Sciatic nerve (tissue), 2 donors: Measurements from ENCODE around the gene THRA. TPM values are rescaled to one million over a fixed set of nuclear protein-coding genes. Genes with fewer than 3 reads are reported as not detected.
A peak's percentile ranks its signal among the peaks of the same experiment; 100 is the strongest.

Source experiments
- ATAC-seq: fragments of 200-7000 bp; cut with Tn5 transposase; one replicate; pipeline ENCODE4 v1.9.1; 2020; ENCODE audit warnings: mild to moderate bottlenecking, moderate library complexity
- DNase-seq: peaks from one replicate; pipeline ENCODE4 v3.0.0-alpha.2; 2020; ENCODE audit warnings: low spot score
- intact Hi-C: fragments of 100-400 bp; cut with DNase I; formaldehyde crosslinking; loops from one replicate; pipeline ENCODE4 v1.14.2; 2022
- total RNA-seq: library from RNA; stranded (reverse); fragmentation: NEBNext Ultra II Directional; extraction: Animal tissue kit (Norgen Biotek cat#: 25700); gene quantifications from one replicate; pipeline ENCODE4 v1.2.1, GENCODE V29; 2021
- donor health status: DM: no; HTN: no; CAD: no.
- donor health status: DM: no; HTN: no; CAD: no.

THRA gene
- total RNA-seq, 1 donor from 2014 or later = 72.0 TPM

DNA sequence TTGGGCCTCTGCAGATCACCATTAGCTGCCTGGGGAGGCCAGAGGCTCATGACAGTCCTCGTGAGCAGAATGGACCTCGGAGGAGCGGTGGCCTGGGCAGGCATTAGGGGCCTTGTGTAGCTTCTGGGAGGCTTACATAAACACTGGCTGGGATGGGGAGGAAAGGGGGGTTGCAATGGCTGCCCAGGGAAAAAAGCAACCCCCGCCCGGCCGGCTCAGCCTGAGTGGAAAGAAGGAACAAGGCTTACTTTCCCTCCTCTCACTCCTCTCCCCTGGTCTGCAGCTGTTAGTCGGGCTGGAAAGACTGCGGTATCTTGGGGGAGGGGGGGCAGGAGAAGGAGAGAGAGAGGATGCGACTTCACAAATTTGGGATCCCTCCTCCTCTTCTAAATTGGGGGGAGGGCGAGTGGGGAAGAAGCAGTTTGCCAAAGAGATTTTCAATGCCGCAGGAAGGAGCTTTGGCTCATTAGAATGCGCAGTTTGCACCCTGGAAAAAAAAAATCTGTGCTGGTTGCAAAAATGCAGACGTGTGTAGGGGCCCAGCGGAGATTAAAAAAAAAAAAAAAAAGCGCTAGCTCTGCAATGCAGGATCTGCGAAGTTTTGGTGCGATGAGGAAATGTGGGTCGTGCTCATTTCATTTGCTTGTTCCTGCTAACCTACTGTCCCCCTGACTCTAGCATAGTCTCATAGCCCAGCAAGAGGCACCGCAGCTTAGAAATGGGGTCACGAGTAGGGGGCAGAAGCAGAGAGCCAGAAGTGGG lies 44.2 kb downstream of the THRA start:
- DNase-seq (no peak), ATAC-seq (no peak)
- intact Hi-C loops = no loop called here

DNA sequence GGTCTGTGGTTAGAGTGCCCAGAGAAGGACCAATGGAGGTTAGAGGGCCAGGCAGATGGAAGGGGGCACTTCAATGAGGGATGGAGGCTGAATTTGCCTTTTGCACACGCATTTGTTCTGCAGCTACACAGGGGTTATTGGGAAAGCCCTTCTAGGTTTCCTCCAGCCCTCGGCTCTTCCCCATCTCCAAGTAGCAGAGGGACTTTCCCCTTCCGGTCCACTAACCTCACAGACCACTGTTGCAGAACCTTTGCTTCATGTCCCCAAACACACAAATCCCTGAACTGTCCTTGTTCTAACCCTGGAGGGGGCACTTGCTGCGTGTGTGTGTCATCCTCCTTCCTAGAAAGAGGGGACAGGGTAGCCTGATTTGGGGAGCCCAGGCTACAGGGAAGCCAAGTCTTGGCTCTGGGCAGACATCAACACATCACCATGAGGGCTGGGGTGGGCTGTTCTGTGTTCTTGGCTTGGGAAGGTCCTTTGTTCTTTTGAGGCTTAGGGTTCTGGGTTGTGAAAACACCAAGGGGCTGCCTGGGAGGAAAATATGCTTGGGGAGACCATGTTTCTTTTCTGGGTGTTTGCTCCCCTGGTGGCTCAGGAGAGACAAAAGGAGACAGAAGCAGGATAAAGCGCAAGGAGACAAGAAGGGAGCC lies 44.9 kb downstream of the THRA start:
- DNase-seq (no peak), ATAC-seq (peak; percentile 1)
- intact Hi-C loops = no loop called here

DNA sequence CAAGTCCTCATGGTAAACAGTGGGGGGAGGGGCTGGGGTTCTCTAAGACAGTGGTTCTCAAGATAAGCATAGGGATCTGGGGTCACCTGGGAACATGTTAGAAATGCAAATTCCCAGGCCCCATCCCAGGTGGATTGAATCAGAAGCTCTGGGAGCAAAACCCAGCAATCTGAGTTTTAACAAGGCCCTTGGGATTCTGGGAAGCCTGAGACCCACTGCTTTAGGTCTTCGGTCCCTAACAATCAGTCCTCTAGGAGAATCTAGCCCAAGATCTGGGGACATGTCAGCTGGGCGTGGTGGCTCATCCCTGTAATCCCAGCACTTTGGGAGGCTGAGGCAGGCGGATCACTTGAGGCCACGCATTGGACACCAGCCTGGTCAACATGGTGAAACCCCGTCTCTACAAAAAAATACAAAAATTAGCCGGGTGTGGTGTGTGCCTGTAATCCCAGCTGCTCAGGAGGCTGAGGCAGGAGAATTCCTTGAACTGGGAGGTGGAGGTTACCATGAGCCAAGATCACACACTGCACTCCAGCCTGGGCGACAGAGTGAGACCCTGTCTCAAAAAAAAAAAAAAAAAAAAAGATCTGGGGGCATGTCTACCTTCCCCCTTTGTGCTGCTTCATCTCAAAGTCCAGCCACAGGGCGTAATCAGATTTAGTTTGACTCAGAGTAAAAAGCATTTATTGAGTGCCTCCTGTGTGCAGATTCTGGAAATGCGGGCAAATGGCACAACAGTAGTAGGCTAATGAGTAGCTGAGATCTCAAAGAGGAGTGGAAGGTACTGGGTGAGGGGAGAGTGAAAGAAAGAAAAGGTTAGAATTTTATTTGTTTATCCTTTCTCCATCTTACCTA lies 46.4 kb downstream of the THRA start:
- no peak for ATAC-seq
- intact Hi-C loops = no loop called here
- DNase-seq = peak; percentile 63

DNA sequence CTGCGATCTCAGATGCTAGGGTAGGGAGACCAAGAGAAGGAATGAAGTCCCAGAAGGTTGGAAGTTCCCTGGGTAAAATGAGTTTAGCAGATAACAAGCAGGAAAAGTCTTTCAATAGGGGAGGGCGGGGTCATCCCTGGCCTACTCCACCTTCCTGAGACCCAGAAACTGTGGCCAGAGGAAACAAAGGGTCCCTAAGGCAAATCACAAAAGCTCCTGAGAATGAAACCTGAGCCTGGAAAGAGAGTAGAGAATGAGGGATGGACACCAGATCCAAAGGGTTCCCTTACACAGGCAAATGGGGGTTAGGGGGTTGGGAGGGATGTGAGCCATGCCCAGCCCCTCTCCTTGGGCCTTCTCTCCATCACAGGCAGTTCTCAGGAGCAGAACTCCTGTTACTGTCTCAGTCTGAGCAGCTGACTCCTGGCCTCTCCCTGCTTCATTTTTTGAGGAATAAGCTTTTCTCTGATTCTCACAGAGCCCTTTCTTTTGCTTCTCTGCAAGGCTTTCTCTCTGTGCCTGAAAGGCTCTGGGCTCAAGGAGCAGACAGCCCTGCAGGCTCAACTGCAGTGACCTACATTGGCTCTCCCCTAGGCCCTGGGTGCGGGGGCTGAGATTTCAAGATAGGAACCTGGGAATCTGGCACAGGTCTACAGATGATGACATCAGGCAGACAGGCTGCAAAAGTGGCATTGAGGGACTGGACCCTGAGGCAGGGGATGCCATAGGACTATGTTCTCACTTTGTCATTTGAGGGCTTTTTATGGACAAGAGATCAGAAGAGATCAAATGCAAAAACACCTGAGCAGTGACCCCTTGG lies 47.5 kb downstream of the THRA start:
- intact Hi-C loops = loop anchor here (10.0 kb wide), 1 partner anchor 55 kb away; no protein-coding TSS in a partner anchor
- DNase-seq (peak; percentile 63), ATAC-seq (no peak)

DNA sequence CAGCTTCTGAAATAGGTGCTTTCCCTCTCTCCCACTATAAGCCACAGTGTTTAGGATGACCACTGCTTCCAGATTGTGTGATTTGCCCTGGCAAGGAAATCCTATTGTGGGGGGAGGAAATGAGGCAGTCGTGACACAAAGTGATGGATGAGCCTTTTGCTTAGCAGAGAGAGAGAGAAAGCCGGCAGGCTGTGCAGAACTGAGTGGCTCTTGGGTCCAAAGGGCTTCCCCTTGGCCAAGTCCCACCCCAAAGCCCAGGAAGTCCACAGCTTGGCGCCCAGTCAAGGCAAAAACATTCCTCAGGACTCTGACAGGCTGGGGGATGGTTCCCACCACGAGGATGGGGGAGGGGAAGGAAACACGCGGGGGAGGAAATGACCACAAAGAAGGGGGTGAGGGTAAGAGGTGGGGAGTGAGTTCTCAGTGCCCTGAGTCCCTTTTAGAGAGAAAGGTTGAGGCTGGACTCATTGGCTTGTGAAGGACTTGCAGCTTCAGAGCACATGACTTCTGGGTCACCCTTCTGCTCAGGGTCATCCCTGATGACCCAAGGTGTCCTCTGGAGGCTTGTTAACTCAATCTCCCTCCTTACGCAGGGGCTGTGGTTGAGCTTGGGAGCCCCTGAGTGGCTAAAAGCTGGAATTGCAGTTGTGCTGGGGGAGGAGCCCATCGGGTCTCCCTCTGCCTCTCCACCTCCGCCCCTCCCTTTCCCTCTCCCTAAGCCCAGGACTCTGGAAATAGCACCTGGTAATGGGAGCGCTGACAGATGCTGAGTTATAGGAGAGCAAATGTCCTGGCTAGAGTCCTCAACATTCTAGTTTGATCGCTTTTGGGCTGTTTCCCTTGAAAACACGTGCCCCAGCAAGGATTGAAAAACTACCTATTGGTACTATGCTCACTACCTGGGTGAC lies 48.7 kb downstream of the THRA start:
- peak; percentile 75 for ATAC-seq
- intact Hi-C loops = loop anchor here (10.0 kb wide), 1 partner anchor 53 kb away; no protein-coding TSS in a partner anchor

DNA sequence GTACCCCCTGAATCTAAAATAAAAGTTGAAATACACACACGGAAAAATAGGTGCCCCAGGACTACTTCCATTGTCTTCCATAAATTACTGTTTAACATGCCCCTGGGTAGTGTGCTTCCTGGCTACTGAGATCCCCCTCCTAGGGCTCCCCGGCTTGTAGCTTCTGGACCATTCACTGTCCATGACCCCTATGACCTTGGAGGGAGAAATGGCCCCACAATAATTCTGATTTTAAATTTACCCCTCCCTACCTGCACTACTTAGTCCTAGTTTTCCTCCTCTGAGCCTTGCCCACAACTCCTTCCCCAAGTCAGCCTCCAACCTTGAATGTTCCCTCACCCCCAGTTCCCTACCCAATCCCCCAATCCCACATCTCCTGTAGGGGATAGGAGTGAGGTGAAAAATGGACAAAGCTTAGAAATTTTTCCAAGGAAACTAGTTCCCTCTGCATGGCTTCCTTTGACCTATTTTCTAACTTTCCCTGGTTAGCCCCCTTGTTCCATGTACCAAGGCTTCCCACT lies 49.5 kb downstream of the THRA start:
- no peak for ATAC-seq
- intact Hi-C loops = loop anchor here (10.0 kb wide), 1 partner anchor 53 kb away; no protein-coding TSS in a partner anchor
- DNase-seq = peak; percentile 47

More for the DNA sequence above, 48.7 kb downstream of the THRA start:
- DNase-seq = peak; percentile 97

DNA sequence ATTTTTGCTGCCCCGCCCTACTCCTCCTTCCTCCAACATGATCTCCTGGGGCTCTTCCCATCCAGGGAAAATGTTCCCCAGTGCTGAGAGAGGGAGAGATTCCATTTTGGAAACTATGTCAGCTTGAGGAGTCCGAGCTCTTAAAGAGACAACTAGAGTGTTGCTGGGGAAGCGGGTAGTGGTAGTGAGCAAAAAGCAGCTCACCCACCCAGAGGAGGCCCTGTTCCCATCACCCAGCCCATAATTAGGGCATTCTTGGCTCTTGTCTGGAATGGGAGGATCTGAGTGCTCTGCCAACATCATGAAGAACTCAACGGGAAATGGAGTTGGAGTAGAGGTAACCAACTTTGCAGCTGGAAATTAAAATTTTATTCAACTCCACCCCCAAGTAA lies 49.9 kb downstream of the THRA start:
- peak; percentile 4 for ATAC-seq
- intact Hi-C loops = loop anchor here (10.0 kb wide), 1 partner anchor 52 kb away; no protein-coding TSS in a partner anchor
- DNase-seq = peak; percentile 56

DNA sequence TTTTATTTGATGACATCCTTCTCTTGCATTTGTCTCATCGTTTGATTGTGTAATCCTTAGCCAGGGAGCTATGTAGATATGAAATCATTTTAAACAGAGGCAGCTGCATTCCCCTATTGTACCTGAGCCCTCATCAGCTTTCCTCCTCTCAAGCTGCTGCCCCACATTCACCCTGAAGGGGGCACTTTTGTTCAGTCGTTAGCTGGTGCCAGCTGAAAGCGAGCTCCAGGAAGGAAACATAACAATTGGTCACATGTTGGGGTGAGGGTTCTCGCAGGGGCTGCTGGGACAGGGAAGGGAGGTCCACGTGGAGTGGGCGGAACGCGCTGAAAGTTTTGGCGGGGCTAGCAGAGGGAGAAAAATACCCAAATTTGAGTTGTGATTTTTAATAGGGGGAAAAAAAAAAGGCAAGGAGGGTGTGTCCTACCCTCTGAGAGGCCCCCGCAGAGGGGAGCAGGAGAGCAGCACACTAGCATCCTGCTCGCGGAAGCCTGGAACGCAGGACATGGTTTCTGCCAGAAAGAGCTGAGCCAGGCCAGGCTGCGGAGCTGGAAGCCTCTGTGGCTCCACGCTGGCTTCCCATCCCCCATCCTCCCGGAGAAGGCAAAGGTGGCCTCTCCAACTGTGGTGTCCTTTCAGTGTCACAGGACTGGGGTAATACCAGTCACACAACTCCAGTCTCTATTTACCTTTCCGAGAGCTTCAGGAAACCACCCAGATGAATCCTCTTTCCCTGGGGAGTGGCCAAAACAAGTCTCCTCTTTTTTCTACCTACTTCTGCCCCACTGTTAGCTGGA lies 50.5 kb downstream of the THRA start:
- peak; percentile 95 for DNase-seq
- intact Hi-C loops = loop anchor here (10.0 kb wide), 1 partner anchor 51 kb away; no protein-coding TSS in a partner anchor
- peak; percentile 76 for ATAC-seq

DNA sequence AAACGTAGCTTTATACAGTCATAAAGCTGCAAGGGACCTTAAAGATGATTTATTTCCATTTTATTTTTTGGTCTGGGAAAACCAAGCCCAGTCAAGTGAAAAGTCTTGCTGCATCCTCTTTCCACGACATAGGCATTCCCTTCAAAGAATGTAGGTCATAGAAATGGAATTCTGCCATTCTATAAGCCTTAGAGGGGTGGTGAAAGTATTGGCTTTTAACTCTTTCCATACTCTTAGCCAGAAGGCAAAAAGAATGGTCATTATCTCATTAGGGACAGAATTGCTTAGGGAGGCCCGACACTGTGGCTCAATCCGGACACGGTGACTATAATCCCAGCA lies 51.1 kb downstream of the THRA start:
- ATAC-seq (no peak), DNase-seq (no peak)
- intact Hi-C loops = loop anchor here (10.0 kb wide), 1 partner anchor 51 kb away; no protein-coding TSS in a partner anchor

DNA sequence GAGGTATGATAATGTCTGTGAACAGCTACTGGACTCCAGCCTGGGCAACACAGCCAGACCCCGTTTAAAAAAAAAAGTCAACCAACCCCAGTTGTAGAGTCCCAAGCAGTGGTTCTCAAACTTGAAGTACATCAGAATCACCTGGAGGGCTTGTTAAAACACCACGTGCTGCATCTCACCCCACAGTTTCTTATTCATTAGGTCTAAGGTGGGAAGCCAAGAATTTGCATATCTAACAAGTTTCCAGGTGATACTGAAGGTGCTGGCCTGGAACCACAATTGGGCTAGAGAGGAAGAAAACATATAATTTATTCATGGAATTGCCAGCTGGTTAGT lies 52.3 kb downstream of the THRA start:
- intact Hi-C loops = loop anchor here (5.0 to 10.0 kb wide), 2 partner anchors 50 to 1802 kb away; partner anchors contain the start of gene ACLY
- DNase-seq (no peak), ATAC-seq (no peak)

DNA sequence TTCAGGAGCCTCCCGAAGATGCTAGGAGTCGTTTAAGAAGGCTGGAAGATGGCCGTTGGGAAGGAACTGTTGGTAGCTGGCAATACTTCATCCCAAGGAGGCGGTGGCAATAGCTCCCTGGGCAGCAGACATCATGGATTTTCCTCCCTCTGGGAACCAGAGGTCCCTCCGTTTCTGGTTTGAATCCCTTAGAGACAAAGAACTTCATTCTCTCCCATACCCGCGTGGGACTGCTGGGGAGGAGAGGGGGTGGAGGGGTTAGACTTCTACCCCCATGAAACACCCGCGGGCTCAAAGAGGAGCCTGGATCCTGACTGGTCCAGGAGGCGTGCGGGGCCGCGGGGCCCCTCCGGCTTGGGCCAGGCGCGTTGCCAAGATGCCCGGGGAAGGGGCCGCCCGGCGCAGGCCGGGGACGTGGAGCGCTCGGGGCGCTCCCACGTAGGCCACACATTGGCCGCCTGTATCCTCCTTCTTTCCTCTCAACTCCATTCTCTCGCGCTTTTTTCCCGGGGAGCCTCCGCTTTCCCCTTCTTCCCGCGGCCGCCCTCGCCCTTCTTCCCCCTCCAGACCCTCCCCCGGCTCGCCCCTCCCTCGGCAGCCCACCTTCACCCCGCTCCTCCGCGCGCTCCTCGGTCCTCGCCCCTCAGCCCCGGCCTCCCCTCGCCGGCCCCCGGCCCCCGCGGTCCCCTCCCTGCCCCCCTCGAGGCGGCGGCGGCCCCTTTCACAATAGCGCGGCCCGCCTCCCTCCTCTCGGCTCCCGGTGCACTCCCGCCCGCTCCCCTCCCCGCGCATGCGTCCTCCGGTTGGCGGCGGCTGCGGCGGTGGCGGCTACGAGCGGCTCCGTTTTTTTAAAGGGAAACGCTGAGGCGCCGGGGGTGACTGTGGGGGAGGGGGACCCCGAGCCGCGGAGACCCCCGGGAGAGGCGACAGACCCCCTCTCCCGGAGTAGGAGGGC lies 58.7 kb downstream of the THRA start, which contains the start of gene MSL1:
TSS of gene MSL1 (plus strand) at position 791 of the 955 bp plus-strand sequence. CDS start 642 bp downstream, outside the sequence.
- intact Hi-C loops = no loop called here
- ATAC-seq (peak; percentile 93), DNase-seq (peak; percentile 94)

DNA sequence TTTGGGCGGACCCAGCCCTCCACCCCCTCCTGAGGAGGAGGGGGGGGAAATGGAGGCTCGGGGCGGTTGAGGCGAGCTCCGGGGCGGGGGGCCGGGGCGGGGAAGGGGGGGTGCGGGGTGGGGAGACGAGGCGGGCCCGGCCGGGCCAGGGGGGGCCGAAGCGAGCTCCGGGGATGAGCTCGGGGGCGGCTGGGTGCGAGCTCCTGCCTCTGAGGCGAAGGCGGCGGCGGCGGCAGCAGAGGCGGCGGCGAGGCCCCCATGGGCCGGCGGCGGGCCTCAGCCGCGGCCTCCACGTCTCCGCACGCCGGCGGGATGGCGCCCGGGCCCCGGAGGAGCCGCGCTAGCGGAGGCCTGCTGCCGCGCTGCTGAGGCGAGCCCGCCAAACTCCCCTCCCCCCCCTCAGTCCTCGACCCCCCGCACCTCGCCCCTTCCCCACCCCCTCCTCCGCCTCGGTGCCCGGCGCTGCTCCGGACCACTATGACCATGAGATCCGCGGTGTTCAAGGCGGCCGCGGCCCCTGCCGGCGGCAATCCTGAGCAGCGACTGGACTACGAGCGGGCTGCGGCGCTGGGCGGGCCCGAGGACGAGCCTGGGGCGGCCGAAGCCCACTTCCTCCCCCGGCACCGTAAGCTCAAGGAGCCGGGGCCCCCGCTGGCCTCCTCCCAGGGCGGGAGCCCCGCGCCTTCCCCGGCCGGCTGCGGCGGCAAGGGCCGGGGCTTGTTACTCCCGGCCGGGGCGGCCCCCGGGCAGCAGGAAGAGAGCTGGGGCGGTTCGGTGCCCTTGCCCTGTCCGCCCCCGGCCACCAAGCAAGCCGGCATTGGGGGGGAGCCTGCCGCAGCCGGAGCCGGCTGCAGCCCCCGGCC lies 59.6 kb downstream of the THRA start:
- DNase-seq (peak; percentile 84), ATAC-seq (peak; percentile 76)
- intact Hi-C loops = no loop called here

DNA sequence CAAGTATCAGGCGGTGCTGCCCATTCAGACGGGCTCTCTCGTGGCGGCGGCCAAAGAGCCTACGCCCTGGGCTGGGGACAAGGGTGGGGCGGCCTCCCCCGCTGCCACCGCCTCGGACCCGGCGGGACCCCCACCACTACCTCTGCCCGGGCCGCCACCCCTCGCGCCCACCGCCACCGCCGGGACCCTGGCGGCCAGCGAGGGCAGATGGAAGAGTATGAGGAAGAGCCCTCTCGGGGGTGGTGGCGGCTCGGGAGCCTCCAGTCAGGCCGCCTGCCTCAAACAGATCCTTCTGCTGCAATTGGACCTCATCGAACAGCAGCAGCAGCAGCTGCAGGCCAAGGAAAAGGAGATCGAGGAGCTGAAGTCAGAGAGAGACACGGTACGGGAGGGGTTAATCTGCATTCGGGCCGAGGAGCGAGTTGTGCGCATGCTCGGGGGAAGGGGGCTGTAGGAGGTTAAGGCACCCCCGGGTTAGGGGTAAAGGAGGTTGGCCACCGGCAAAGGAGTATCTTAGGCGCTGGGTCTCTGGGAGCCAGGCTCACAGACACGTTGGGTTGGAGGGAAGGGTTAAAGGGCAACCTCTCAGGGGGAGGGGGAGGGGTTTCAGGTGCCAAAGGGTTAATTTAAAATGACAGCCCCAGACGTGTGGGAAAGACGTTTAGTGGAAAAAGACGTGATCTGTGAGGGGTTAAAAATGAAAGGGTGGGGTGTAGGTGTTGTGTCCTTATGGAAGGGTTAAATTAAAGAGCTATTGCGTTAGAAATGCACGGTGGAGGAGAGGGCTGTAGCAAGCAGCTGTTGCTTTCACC lies 60.4 kb downstream of the THRA start:
- ATAC-seq (peak; percentile 31), DNase-seq (no peak)
- intact Hi-C loops = no loop called here

DNA sequence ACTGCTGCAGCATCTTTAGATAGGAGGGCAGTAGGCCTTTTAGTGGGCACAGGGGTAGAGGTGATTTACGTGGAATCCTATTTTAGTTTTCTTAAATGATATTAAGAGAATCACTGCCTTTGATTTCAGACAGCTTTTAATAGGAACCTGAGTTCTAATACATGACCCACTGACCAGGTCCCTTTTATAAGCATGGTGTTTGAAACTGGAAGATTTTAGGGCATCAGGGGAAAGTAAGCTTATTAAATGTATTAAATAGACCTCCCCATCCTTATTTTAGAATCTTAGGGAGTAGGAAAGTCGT lies 61.0 kb downstream of the THRA start:
- intact Hi-C loops = no loop called here
- ATAC-seq = no peak
- no peak for DNase-seq
